ENCODE measurements around the gene SPSB1.

GRCh38 chr1:9293241-9293532 is 493 bp downstream of the SPSB1 start:
- TF ChIP-seq, protein P1, sequence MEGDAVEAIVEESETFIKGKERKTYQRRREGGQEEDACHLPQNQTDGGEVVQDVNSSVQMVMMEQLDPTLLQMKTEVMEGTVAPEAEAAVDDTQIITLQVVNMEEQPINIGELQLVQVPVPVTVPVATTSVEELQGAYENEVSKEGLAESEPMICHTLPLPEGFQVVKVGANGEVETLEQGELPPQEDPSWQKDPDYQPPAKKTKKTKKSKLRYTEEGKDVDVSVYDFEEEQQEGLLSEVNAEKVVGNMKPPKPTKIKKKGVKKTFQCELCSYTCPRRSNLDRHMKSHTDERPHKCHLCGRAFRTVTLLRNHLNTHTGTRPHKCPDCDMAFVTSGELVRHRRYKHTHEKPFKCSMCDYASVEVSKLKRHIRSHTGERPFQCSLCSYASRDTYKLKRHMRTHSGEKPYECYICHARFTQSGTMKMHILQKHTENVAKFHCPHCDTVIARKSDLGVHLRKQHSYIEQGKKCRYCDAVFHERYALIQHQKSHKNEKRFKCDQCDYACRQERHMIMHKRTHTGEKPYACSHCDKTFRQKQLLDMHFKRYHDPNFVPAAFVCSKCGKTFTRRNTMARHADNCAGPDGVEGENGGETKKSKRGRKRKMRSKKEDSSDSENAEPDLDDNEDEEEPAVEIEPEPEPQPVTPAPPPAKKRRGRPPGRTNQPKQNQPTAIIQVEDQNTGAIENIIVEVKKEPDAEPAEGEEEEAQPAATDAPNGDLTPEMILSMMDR (IDR thresholded peaks at IDR 0.05), result no peak
- TF ChIP-seq POLR2A (IDR thresholded peaks at IDR 0.05), result no peak
